Muscle layer of duodenum (tissue), 2 donors: ENCODE results near the gene C10orf90.

Source experiments
- H3K27ac ChIP-seq: one replicate; pipeline ENCODE4 v1.7.0; 2013; ENCODE audit warnings: mild to moderate bottlenecking, low read length
- H3K27me3 ChIP-seq: one replicate; pipeline ENCODE4 v1.7.0; 2013; ENCODE audit warnings: low read depth, mild to moderate bottlenecking, control low read depth, low read length
- H3K36me3 ChIP-seq, 2 donors: one replicate each; pipeline ENCODE4 v1.7.0; 2013; ENCODE audit warnings: low read length in 2 of 2, control low read depth in 1 of 2, mild to moderate bottlenecking in 1 of 2; ENCODE audit not compliant: insufficient read depth in 2 of 2, control insufficient read depth in 1 of 2
- H3K4me1 ChIP-seq, 2 donors: one replicate each; pipeline ENCODE4 v1.7.0; 2013; ENCODE audit warnings: low read length in 2 of 2, mild to moderate bottlenecking in 2 of 2, control low read depth in 1 of 2, moderate library complexity in 1 of 2; ENCODE audit not compliant: insufficient read depth in 2 of 2, control insufficient read depth in 1 of 2
- H3K4me3 ChIP-seq, 2 donors: one replicate each; pipeline ENCODE4 v1.7.0; 2013; ENCODE audit warnings: low read length in 2 of 2, low read depth in 1 of 2, mild to moderate bottlenecking in 1 of 2
- H3K9me3 ChIP-seq, 2 donors: one replicate each; pipeline ENCODE4 v1.7.0; 2013; ENCODE audit warnings: low read length in 2 of 2, control low read depth in 1 of 2, mild to moderate bottlenecking in 1 of 2; ENCODE audit not compliant: control insufficient read depth in 1 of 2
- donor health status: healthy.

The C10orf90 gene

GRCh38 chr10:126654579-126654978, 15.9 kb downstream of the C10orf90 start:
- H3K27ac ChIP-seq = no peak overlapping the region
- H3K4me1 ChIP-seq = no peaks in the 10 kb centered on the region

GRCh38 chr10:126651467-126651866, 19.0 kb downstream of the C10orf90 start:
- no peak overlapping the region for H3K27ac ChIP-seq
- H3K4me1 ChIP-seq = no peaks in the 10 kb centered on the region
- no peaks in the 10 kb centered on the region for H3K36me3 ChIP-seq
- H3K27me3 ChIP-seq = no peaks in the 10 kb centered on the region
- no peak overlapping the region for H3K4me3 ChIP-seq
- no peaks in the 10 kb centered on the region for H3K9me3 ChIP-seq

More at GRCh38 chr10:126654579-126654978, 15.9 kb downstream of the C10orf90 start:
- Histone ChIP-seq H3K9me3 (no peaks in the 10 kb centered on the region), H3K36me3 (no peaks in the 10 kb centered on the region), H3K27me3 (no peaks in the 10 kb centered on the region), H3K4me3 (no peak overlapping the region)

- Histone ChIP-seq H3K36me3 (no peaks in the 10 kb centered on the region), H3K27ac (no peak overlapping the region), H3K4me1 (no peaks in the 10 kb centered on the region), H3K9me3 (no peaks in the 10 kb centered on the region), H3K4me3 (no peak overlapping the region), H3K27me3 (no peaks in the 10 kb centered on the region)
Observed at GRCh38 chr10:126650161-126650560, 20.3 kb downstream of the C10orf90 start.

GRCh38 chr10:126647116-126647515, 23.4 kb downstream of the C10orf90 start:
- Histone ChIP-seq H3K4me3 (no peak overlapping the region), H3K27ac (no peak overlapping the region), H3K9me3 (no peaks in the 10 kb centered on the region), H3K27me3 (no peaks in the 10 kb centered on the region), H3K36me3 (no peaks in the 10 kb centered on the region), H3K4me1 (no peaks in the 10 kb centered on the region)

- no peaks in the 10 kb centered on the region for H3K9me3 ChIP-seq
- no peaks in the 10 kb centered on the region for H3K4me1 ChIP-seq
- H3K36me3 ChIP-seq = no peaks in the 10 kb centered on the region
- H3K27me3 ChIP-seq = no peaks in the 10 kb centered on the region
- H3K27ac ChIP-seq = no peak overlapping the region
- no peak overlapping the region for H3K4me3 ChIP-seq
Observed at GRCh38 chr10:126646110-126646509, 24.4 kb downstream of the C10orf90 start.

- no peaks in the 10 kb centered on the region for H3K4me1 ChIP-seq
- H3K27ac ChIP-seq = no peak overlapping the region
- no peaks in the 10 kb centered on the region for H3K9me3 ChIP-seq
- H3K27me3 ChIP-seq = no peaks in the 10 kb centered on the region
- no peak overlapping the region for H3K4me3 ChIP-seq
- no peaks in the 10 kb centered on the region for H3K36me3 ChIP-seq
Observed at GRCh38 chr10:126640401-126640800, 30.1 kb downstream of the C10orf90 start.

- Histone ChIP-seq H3K36me3 (no peaks in the 10 kb centered on the region), H3K4me1 (no peaks in the 10 kb centered on the region), H3K4me3 (no peak overlapping the region), H3K27me3 (no peaks in the 10 kb centered on the region), H3K27ac (no peak overlapping the region), H3K9me3 (no peaks in the 10 kb centered on the region)
Observed at GRCh38 chr10:126639084-126639483, 31.4 kb downstream of the C10orf90 start.

- H3K36me3 ChIP-seq = no peaks in the 10 kb centered on the region
- H3K27me3 ChIP-seq = no peaks in the 10 kb centered on the region
- no peaks in the 10 kb centered on the region for H3K9me3 ChIP-seq
- no peak overlapping the region for H3K4me3 ChIP-seq
- H3K4me1 ChIP-seq = no peaks in the 10 kb centered on the region
- no peak overlapping the region for H3K27ac ChIP-seq
Observed at GRCh38 chr10:126638542-126638941, 32.0 kb downstream of the C10orf90 start.

- no peaks in the 10 kb centered on the region for H3K4me1 ChIP-seq
- no peaks in the 10 kb centered on the region for H3K9me3 ChIP-seq
- H3K27me3 ChIP-seq = no peaks in the 10 kb centered on the region
- H3K36me3 ChIP-seq = no peaks in the 10 kb centered on the region
- no peak overlapping the region for H3K4me3 ChIP-seq
- H3K27ac ChIP-seq = no peak overlapping the region
Observed at GRCh38 chr10:126637501-126637900, 33.0 kb downstream of the C10orf90 start.

GRCh38 chr10:126634911-126635310, 35.6 kb downstream of the C10orf90 start:
- Histone ChIP-seq H3K4me3 (no peak overlapping the region), H3K27ac (no peak overlapping the region), H3K9me3 (no peaks in the 10 kb centered on the region), H3K4me1 (no peaks in the 10 kb centered on the region), H3K36me3 (no peaks in the 10 kb centered on the region), H3K27me3 (no peaks in the 10 kb centered on the region)

GRCh38 chr10:126634347-126634746, 36.1 kb downstream of the C10orf90 start:
- Histone ChIP-seq H3K27me3 (no peaks in the 10 kb centered on the region), H3K9me3 (no peaks in the 10 kb centered on the region), H3K36me3 (no peaks in the 10 kb centered on the region), H3K27ac (no peak overlapping the region), H3K4me1 (no peaks in the 10 kb centered on the region), H3K4me3 (no peak overlapping the region)

GRCh38 chr10:126632705-126633104, 37.8 kb downstream of the C10orf90 start:
- no peaks in the 10 kb centered on the region for H3K9me3 ChIP-seq
- H3K4me1 ChIP-seq = no peaks in the 10 kb centered on the region
- H3K27ac ChIP-seq = no peak overlapping the region
- no peaks in the 10 kb centered on the region for H3K27me3 ChIP-seq
- H3K36me3 ChIP-seq = no peaks in the 10 kb centered on the region
- H3K4me3 ChIP-seq = no peak overlapping the region
